CD4-positive, alpha-beta memory T cell (primary cell): ENCODE data around the gene CD200R1L. TPM values are rescaled to one million over a fixed set of nuclear protein-coding genes. Genes with fewer than 3 reads are reported as not detected.
A peak's percentile ranks its signal among the peaks of the same experiment; 100 is the strongest.

Source experiments
- CTCF ChIA-PET: fragments of 350-600 bp; sonication (Branson Sonifier 250); formaldehyde crosslinking; loops from one replicate; lab custom pipeline; 2021; ENCODE audit warnings: inconsistent platforms; ENCODE audit not compliant: partially characterized antibody; lab: Charles Lee
- POLR2A ChIA-PET: fragments of 350-600 bp; sonication (Branson Sonifier 250); formaldehyde crosslinking; loops from one replicate; lab custom pipeline; 2021; ENCODE audit not compliant: partially characterized antibody; lab: Charles Lee
- DNase-seq, 5 donors: peaks; one replicate each; pipeline versions ENCODE4 v3.0.0 to v3.0.0-alpha.2; 2020 to 2022; ENCODE audit warnings: mixed read lengths in 1 of 5
- H3K27ac ChIP-seq: one replicate; pipeline ENCODE4 v1.7.0; 2013; ENCODE audit warnings: low read depth, low read length
- H3K27me3 ChIP-seq: 2 replicates; pipeline ENCODE4 v1.7.0; 2013; ENCODE audit warnings: mild to moderate bottlenecking, low read length, moderate library complexity; ENCODE audit not compliant: insufficient read depth
- H3K36me3 ChIP-seq: 2 replicates; pipeline ENCODE4 v1.7.0; 2013; ENCODE audit warnings: mild to moderate bottlenecking, low read length, moderate library complexity; ENCODE audit not compliant: insufficient read depth
- H3K4me1 ChIP-seq: 2 replicates; pipeline ENCODE4 v1.7.0; 2013; ENCODE audit warnings: mild to moderate bottlenecking, low read length, moderate library complexity; ENCODE audit not compliant: insufficient read depth
- H3K4me3 ChIP-seq, 2 donors: one replicate each; pipeline ENCODE4 v1.7.0; 2013; ENCODE audit warnings: low read length in 2 of 2, mild to moderate bottlenecking in 1 of 2
- H3K9me3 ChIP-seq, 2 donors: one replicate each; pipeline ENCODE4 v1.7.0; 2013; ENCODE audit warnings: low read length in 2 of 2, control low read depth in 1 of 2; ENCODE audit not compliant: control insufficient read depth in 1 of 2
- H3K27ac Mint-ChIP-seq, 7 donors: one replicate each; pipeline ENCODE4 v1.8.0; 2020 to 2021; ENCODE audit warnings: mixed read lengths in 7 of 7, mild to moderate bottlenecking in 6 of 7, inconsistent platforms in 3 of 7, moderate library complexity in 3 of 7
- H3K27me3 Mint-ChIP-seq, 2 donors: one replicate each; pipeline ENCODE4 v1.8.0; 2020 to 2021; ENCODE audit warnings: mixed read lengths in 2 of 2
- H3K36me3 Mint-ChIP-seq, 2 donors: one replicate each; pipeline ENCODE4 v1.8.0; 2020 to 2021; ENCODE audit warnings: mixed read lengths in 2 of 2, inconsistent platforms in 1 of 2, mild to moderate bottlenecking in 1 of 2
- H3K4me1 Mint-ChIP-seq, 4 donors: one replicate each; pipeline ENCODE4 v1.8.0; 2020 to 2021; ENCODE audit warnings: mixed read lengths in 4 of 4, mild to moderate bottlenecking in 1 of 4
- H3K4me3 Mint-ChIP-seq, 8 donors: one replicate each; pipeline ENCODE4 v1.8.0; 2020 to 2021; ENCODE audit warnings: mixed read lengths in 8 of 8, mild to moderate bottlenecking in 7 of 8, moderate library complexity in 6 of 8, inconsistent platforms in 3 of 8
- H3K9me3 Mint-ChIP-seq, 8 donors: one replicate each; pipeline ENCODE4 v1.8.0; 2020 to 2021; ENCODE audit warnings: mixed read lengths in 8 of 8, mild to moderate bottlenecking in 5 of 8, inconsistent platforms in 3 of 8, moderate library complexity in 1 of 8
- intact Hi-C: fragments of 100-400 bp; cut with micrococcal nuclease; formaldehyde crosslinking; loops from one replicate; pipeline ENCODE4 v1.15.1; 2023
- polyA plus RNA-seq, 2 donors: library from polyadenylated mRNA; unstranded; fragments of 300-500 nt; fragmentation: Illumina TruSeq; gene quantifications; one replicate each; pipeline ENCODE4 v1.2.3, GENCODE V29; 2021
- total RNA-seq, 2 experiments: library from RNA; stranded (reverse); gene quantifications; one replicate each; pipeline ENCODE4 v1.2.3, GENCODE V29; 2021

The CD200R1L gene
- total and polyA plus RNA-seq, 4 experiments from 2014 or later, result not detected

DNA sequence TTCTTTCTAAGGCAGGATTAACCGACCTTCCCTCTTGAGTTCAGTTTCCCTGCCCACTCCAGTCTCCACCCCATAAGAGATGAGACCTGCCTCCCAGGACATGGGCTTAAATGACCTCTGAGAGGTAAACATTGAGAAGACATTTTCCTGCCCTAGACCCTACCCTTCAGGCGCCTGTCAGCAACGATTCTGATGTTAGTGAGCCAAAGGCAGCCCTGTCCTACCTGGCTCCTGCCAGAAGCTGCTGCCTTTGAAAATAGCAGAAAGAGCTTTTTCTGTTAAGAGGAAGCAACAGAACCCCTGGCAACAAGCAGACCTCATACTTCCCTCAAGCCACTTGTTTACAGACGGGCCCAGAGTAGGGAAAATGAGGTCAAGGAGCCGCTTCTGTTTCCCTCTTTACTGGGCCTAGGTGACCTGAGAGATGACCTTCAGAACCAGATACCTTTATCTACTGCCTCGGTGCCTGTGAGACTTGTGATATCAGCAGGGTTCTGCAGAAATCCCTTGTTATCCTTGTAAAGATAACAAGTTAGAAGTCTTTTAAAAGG is 52.0 kb downstream of the CD200R1L start:
- Mint-ChIP-seq H3K4me3 (peak overlapping the region; percentile 26 to 84 (median 68)), H3K9me3 (peaks cover 0 to 3% (median 0%) of the 10 kb centered on the region in 8 donors), H3K36me3 (no peaks in the 10 kb centered on the region), H3K27me3 (no peaks in the 10 kb centered on the region), H3K27ac (peak overlapping the region; percentile 46 to 94 (median 88)), H3K4me1 (peaks cover 26 to 36% (median 31%) of the 10 kb centered on the region in 4 donors)
- Histone ChIP-seq H3K4me1 (peaks cover 33% of the 10 kb centered on the region), H3K36me3 (no peaks in the 10 kb centered on the region), H3K9me3 (no peaks in the 10 kb centered on the region), H3K4me3 (no peak overlapping the region), H3K27ac (peak overlapping the region; percentile 1), H3K27me3 (no peaks in the 10 kb centered on the region)
- intact Hi-C loops, result loop anchor here (1.0 to 2.0 kb wide), 2 partner anchors 8 to 16 kb away; no protein-coding TSS in a partner anchor
- POLR2A ChIA-PET, result interaction anchor here (0.9 to 2.9 kb wide), 9 partner anchors 8 to 58 kb away, joined by 3 to 13 read pairs (median 6); no protein-coding TSS in a partner anchor
- CTCF ChIA-PET, result interaction anchor here (0.6 to 3.0 kb wide), 6 partner anchors 9 to 151 kb away, joined by 3 to 15 read pairs (median 3); no protein-coding TSS in a partner anchor
- DNase-seq, result peak in 4 of 5 donors; percentile 17 to 25 (median 22)

DNA sequence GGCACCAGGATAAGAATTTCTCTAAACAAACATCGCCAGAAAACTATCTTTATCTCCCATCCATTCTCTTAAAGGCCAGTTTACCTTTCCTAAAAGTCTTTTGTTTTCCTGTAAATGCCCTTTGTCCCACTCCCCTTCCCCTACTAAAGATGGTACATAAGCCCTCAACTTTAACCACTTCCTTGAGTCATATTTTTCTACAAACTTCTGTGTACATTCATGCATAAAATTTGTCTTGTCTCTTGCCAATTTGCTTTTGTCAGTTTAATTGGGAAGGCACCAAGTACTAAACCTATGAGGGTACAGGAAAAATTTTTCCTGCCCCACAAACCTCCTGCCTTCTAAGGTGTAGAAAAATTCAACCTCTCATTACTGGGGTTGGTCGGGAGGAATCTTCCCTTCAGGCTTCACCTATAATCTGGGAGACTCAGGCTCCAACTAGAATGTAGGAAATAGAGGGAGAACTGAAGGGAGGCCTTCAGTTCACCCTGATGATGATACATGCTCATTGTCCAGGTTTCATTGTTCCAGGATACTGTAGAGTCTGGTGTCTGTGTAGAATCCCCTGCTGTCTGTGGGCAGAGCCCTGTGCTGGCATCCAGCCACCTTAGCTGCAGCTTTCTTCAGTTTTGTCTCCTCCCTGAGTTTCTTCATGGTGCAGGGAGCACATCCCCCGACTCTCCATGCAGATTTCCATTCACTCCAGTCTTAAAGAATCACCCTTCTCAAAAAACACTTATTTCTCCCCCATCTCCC is 53.2 kb downstream of the CD200R1L start:
- Histone ChIP-seq H3K4me3 (peak overlapping the region in 1 of 2 donors; percentile 18), H3K9me3 (no peaks in the 10 kb centered on the region), H3K36me3 (no peaks in the 10 kb centered on the region), H3K4me1 (peaks cover 33% of the 10 kb centered on the region), H3K27me3 (no peaks in the 10 kb centered on the region), H3K27ac (no peak overlapping the region)
- intact Hi-C loops, result loop anchor here (1.0 to 2.0 kb wide), 2 partner anchors 9 to 17 kb away; no protein-coding TSS in a partner anchor
- CTCF ChIA-PET, result interaction anchor here (1.1 to 3.0 kb wide), 4 partner anchors 8 to 58 kb away, joined by 3 to 15 read pairs (median 6); no protein-coding TSS in a partner anchor
- Mint-ChIP-seq H3K27me3 (no peaks in the 10 kb centered on the region), H3K4me1 (peaks cover 26 to 35% (median 31%) of the 10 kb centered on the region in 4 donors), H3K36me3 (no peaks in the 10 kb centered on the region), H3K4me3 (peak overlapping the region in 7 of 8 donors; percentile 7 to 70 (median 54)), H3K9me3 (peaks cover 0 to 3% (median 0%) of the 10 kb centered on the region in 8 donors), H3K27ac (peak overlapping the region; percentile 33 to 87 (median 65))
- no peak for DNase-seq
- POLR2A ChIA-PET, result interaction anchor here (1.3 to 2.9 kb wide), 7 partner anchors 8 to 56 kb away, joined by 4 to 13 read pairs (median 9); no protein-coding TSS in a partner anchor

DNA sequence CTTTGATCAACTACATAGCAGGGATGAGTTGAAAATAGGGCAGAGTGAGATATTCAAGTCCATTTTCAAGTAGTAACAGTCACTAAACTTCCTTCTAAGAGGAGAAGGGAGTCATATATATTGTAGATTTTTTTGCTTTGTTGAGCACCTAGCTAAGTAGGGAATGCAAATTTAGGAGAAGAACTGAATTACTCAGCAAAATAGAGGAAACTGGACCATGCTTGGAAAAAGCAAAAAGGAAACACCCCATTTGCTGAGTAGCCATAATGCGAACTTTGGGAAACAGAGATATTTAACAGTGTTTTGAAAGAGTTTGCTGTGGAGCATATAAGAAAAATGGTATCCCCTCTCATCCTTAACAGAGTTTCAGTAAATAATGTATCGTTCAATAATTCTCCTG is 54.9 kb downstream of the CD200R1L start:
- DNase-seq, result no peak
- H3K4me3 ChIP-seq, result no peak overlapping the region
- peak overlapping the region in 1 of 7 donors; percentile 31 for H3K27ac Mint-ChIP-seq
- peaks cover 1 to 6% of the 10 kb centered on the region in 2 donors for H3K36me3 Mint-ChIP-seq
- H3K4me1 Mint-ChIP-seq, result peaks cover 25 to 35% (median 31%) of the 10 kb centered on the region in 4 donors
- peaks cover 33% of the 10 kb centered on the region for H3K4me1 ChIP-seq
- H3K27ac ChIP-seq, result no peak overlapping the region
- H3K4me3 Mint-ChIP-seq, result peak overlapping the region in 1 of 8 donors; percentile 1
- ChIA-PET POLR2A (interaction anchor here (1.0 kb wide), 1 partner anchor 55 kb away, joined by 3 read pairs; no protein-coding TSS in a partner anchor), CTCF (no interaction called here)
- intact Hi-C loops, result no loop called here
- H3K27me3 ChIP-seq, result no peaks in the 10 kb centered on the region
- H3K36me3 ChIP-seq, result no peaks in the 10 kb centered on the region
- H3K27me3 Mint-ChIP-seq, result no peaks in the 10 kb centered on the region
- H3K9me3 Mint-ChIP-seq, result peaks cover 0 to 15% (median 9%) of the 10 kb centered on the region in 8 donors
- no peaks in the 10 kb centered on the region for H3K9me3 ChIP-seq

DNA sequence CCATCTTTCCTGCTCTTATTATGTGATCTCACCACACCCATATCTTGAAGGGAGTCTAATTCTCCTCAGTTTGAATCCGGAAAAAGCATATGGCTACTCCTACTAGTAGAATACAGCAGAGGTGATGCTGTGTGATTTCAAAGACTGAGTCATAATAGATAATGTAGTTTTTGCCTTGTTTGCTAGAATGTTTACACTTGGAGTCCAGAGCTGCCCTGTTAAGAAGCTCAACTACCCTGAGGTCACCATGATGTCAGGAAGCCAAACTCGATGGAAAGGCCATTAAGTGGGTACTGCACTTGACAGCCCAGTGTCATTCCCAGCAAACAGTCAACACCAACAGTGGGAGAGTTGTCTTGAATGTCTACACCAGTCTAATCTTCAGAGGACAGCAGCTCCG is 56.9 kb downstream of the CD200R1L start:
- POLR2A ChIA-PET, result no interaction called here
- no peak for DNase-seq
- H3K27ac ChIP-seq, result no peak overlapping the region
- peak overlapping the region in 1 of 7 donors; percentile 43 for H3K27ac Mint-ChIP-seq
- H3K9me3 Mint-ChIP-seq, result peaks cover 0 to 15% (median 10%) of the 10 kb centered on the region in 8 donors
- no peak overlapping the region for H3K4me3 Mint-ChIP-seq
- CTCF ChIA-PET, result interaction anchor here (1.0 to 1.4 kb wide), 2 partner anchors 9 to 55 kb away, joined by 3 read pairs; no protein-coding TSS in a partner anchor
- intact Hi-C loops, result no loop called here
- H3K4me3 ChIP-seq, result no peak overlapping the region
- H3K36me3 Mint-ChIP-seq, result peaks cover 1 to 6% of the 10 kb centered on the region in 2 donors
- H3K9me3 ChIP-seq, result no peaks in the 10 kb centered on the region
- H3K4me1 ChIP-seq, result peaks cover 22% of the 10 kb centered on the region
- H3K4me1 Mint-ChIP-seq, result peaks cover 16 to 27% (median 22%) of the 10 kb centered on the region in 4 donors
- H3K27me3 ChIP-seq, result no peaks in the 10 kb centered on the region
- no peaks in the 10 kb centered on the region for H3K36me3 ChIP-seq
- H3K27me3 Mint-ChIP-seq, result no peaks in the 10 kb centered on the region

DNA sequence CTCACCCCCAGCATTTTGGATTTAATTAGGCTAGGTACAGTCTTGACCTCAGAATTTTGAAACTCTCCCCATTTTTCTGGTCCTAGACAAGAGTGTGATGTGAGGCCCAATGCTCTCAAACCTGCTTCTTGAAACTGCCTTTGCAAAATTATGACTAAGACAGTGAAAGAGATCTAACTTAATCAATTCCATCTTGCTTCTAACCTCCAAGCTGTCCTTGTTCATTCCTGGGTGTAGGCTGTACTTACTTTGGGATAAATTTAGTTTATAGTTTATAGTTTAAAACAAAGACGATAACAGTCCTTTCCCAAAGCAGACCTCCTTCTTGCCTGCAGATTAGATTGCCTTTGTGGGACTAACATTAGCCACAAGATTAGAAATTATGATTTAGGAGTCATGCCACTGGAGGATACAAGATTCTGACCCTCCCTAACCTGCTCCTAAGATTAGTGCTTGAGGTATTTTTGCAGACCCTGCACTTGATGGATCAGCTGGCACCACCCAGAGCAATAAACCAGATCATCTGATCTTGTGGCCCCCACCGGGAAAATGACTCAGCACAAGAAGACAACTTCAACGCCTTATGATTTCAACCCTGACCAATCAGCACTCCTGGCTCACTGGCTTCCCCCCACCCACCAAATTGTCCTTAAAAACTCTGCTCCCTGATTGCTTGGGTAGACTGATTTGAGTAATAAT is 59.6 kb downstream of the CD200R1L start:
- H3K36me3 Mint-ChIP-seq, result peaks cover 1 to 6% of the 10 kb centered on the region in 2 donors
- ChIA-PET CTCF (interaction anchor here (0.6 to 1.7 kb wide), 3 partner anchors 11 to 247 kb away, joined by 3 to 6 read pairs (median 5); no protein-coding TSS in a partner anchor), POLR2A (interaction anchor here (1.2 to 2.4 kb wide), 2 partner anchors 13 kb away, joined by 3 to 9 read pairs; no protein-coding TSS in a partner anchor)
- H3K4me1 Mint-ChIP-seq, result peaks cover 0 to 5% (median 3%) of the 10 kb centered on the region in 4 donors
- no peaks in the 10 kb centered on the region for H3K27me3 Mint-ChIP-seq
- Histone ChIP-seq H3K9me3 (no peaks in the 10 kb centered on the region), H3K27ac (no peak overlapping the region), H3K27me3 (no peaks in the 10 kb centered on the region), H3K36me3 (no peaks in the 10 kb centered on the region), H3K4me1 (no peaks in the 10 kb centered on the region), H3K4me3 (no peak overlapping the region)
- H3K27ac Mint-ChIP-seq, result no peak overlapping the region
- H3K9me3 Mint-ChIP-seq, result peaks cover 0 to 15% (median 10%) of the 10 kb centered on the region in 8 donors
- no peak for DNase-seq
- intact Hi-C loops, result no loop called here
- H3K4me3 Mint-ChIP-seq, result no peak overlapping the region

DNA sequence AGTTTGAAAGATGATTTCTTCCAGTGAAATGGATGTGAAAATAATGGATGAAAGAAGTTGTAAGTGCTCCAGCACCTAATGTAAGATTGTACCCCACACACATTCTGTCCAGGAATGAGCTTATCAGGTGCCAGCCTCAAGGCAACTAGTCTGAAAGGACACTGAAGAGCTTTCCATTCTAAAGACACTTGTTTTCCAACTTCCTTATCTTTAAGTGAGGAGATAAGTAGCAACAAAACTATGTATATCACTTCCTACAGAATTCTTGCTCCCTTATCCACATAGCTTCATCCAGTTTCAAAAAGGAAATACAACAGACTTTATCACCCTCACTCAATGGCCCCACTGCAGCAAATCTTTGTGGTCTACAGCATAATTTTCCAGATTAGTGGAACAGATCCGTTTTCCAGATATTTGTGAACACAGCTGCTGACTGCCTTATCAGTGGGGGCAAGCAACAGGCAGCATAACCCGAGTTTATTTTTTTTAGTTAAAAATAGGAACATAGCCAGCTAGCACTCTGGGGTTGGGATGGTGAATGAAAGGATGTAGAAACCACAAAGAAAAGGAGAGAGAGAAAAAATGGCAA is 60.6 kb downstream of the CD200R1L start:
- CTCF ChIA-PET, result interaction anchor here (1.0 to 1.7 kb wide), 6 partner anchors 8 to 194 kb away, joined by 3 to 8 read pairs (median 4); no protein-coding TSS in a partner anchor
- peaks cover 1 to 6% of the 10 kb centered on the region in 2 donors for H3K36me3 Mint-ChIP-seq
- intact Hi-C loops, result no loop called here
- no peak overlapping the region for H3K4me3 Mint-ChIP-seq
- POLR2A ChIA-PET, result interaction anchor here (2.1 to 2.4 kb wide), 2 partner anchors 8 to 12 kb away, joined by 9 read pairs; no protein-coding TSS in a partner anchor
- no peak overlapping the region for H3K4me3 ChIP-seq
- no peaks in the 10 kb centered on the region for H3K9me3 ChIP-seq
- peaks cover 0 to 15% (median 10%) of the 10 kb centered on the region in 8 donors for H3K9me3 Mint-ChIP-seq
- H3K36me3 ChIP-seq, result no peaks in the 10 kb centered on the region
- no peak overlapping the region for H3K27ac ChIP-seq
- peaks cover 0 to 6% (median 1%) of the 10 kb centered on the region in 4 donors for H3K4me1 Mint-ChIP-seq
- H3K4me1 ChIP-seq, result no peaks in the 10 kb centered on the region
- no peaks in the 10 kb centered on the region for H3K27me3 ChIP-seq
- H3K27me3 Mint-ChIP-seq, result no peaks in the 10 kb centered on the region
- DNase-seq, result no peak
- H3K27ac Mint-ChIP-seq, result no peak overlapping the region
